Esophagus muscularis mucosa (tissue), 3 donors: ENCODE measurements around the gene ADAMTS18.

Experiments
- POLR2A ChIP-seq: fragments of 450-650 bp; IDR thresholded peaks from one replicate; pipeline ENCODE4 v1.6.1; 2017; ENCODE audit warnings: antibody characterized with exemption, moderate library complexity, mild to moderate bottlenecking, low read depth
- POLR2AphosphoS5 ChIP-seq, 2 donors: sonication (generic); formaldehyde crosslinking; IDR thresholded peaks; one replicate each; pipeline ENCODE4 v1.6.1; 2017; ENCODE audit warnings: antibody characterized with exemption in 2 of 2
- TF ChIP-seq, protein P1 (sequence below), 3 experiments: fragments of 200-600 bp in 2 of 3; fragments of 450-650 bp in 1 of 3; sonication (generic) in 2 of 3; IDR thresholded peaks; one replicate each; pipeline ENCODE4 v1.5.1; 2017 to 2019; ENCODE audit warnings: antibody characterized with exemption in 3 of 3, mild to moderate bottlenecking in 2 of 3, moderate library complexity in 1 of 3

DNA sequence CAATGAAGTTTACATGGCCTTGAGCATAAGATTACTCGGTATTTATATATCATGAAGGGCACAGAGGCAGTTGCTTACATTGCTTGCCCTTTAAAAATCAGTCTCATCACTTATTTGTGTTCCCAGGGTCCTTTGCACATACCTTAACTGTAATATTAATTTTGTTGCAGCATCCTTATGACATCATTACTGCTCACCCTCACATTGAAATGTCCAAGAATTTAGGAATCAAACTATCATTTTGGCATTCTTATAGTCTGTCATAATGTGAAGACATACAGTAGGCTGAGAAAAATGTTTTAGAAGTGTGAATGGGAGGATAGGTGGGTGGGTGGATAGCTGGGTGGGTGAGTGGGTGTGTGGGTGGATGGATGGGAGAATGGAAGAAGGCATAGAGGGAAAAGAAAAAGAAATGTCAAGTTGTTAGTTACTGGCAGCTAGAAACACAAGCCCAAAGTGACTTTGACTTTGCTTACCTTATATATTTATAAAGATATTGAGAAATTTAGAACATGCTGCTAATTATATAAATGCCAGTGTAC, 17.8 kb downstream of the ADAMTS18 start:
- TF ChIP-seq, protein P1, sequence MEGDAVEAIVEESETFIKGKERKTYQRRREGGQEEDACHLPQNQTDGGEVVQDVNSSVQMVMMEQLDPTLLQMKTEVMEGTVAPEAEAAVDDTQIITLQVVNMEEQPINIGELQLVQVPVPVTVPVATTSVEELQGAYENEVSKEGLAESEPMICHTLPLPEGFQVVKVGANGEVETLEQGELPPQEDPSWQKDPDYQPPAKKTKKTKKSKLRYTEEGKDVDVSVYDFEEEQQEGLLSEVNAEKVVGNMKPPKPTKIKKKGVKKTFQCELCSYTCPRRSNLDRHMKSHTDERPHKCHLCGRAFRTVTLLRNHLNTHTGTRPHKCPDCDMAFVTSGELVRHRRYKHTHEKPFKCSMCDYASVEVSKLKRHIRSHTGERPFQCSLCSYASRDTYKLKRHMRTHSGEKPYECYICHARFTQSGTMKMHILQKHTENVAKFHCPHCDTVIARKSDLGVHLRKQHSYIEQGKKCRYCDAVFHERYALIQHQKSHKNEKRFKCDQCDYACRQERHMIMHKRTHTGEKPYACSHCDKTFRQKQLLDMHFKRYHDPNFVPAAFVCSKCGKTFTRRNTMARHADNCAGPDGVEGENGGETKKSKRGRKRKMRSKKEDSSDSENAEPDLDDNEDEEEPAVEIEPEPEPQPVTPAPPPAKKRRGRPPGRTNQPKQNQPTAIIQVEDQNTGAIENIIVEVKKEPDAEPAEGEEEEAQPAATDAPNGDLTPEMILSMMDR (IDR thresholded peaks at IDR 0.05) = no peak
- TF ChIP-seq POLR2AphosphoS5 (IDR thresholded peaks at IDR 0.05) (no peak), POLR2A (no peak)
